Activated naive CD8-positive, alpha-beta T cell treated with anti-CD3 and anti-CD28 coated beads for 36 hours (primary cell): ENCODE measurements around the gene DNM2. TPM values are rescaled to one million over a fixed set of nuclear protein-coding genes. Genes with fewer than 3 reads are reported as not detected.
A peak's percentile ranks its signal among the peaks of the same experiment; 100 is the strongest.

Source experiments
- DNase-seq: peaks from one replicate; pipeline ENCODE4 v3.0.0; 2021
- H3K27ac Mint-ChIP-seq: one replicate; pipeline ENCODE4 v1.8.0; 2022; ENCODE audit warnings: mild to moderate bottlenecking, moderate library complexity, mixed read lengths
- H3K27me3 Mint-ChIP-seq: one replicate; pipeline ENCODE4 v1.8.0; 2022; ENCODE audit warnings: mild to moderate bottlenecking, mixed read lengths
- H3K36me3 Mint-ChIP-seq: one replicate; pipeline ENCODE4 v1.8.0; 2021; ENCODE audit warnings: mild to moderate bottlenecking, mixed read lengths
- H3K4me1 Mint-ChIP-seq: one replicate; pipeline ENCODE4 v1.8.0; 2021; ENCODE audit warnings: mixed read lengths
- H3K4me3 Mint-ChIP-seq: one replicate; pipeline ENCODE4 v1.8.0; 2022; ENCODE audit warnings: mild to moderate bottlenecking, moderate library complexity, mixed read lengths
- H3K9me3 Mint-ChIP-seq: one replicate; pipeline ENCODE4 v1.8.0; 2022; ENCODE audit warnings: mixed read lengths
- total RNA-seq, 2 experiments: library from RNA; stranded (reverse); gene quantifications; one replicate each; pipeline ENCODE4 v1.2.3, GENCODE V29; 2021

The DNM2 gene
- total RNA-seq, 2 experiments from 2014 or later: 127 to 133 TPM

- Mint-ChIP-seq H3K27me3 (no peaks in the 10 kb centered on the region), H3K9me3 (no peaks in the 10 kb centered on the region), H3K36me3 (peaks cover 33% of the 10 kb centered on the region), H3K4me1 (peaks cover 54% of the 10 kb centered on the region), H3K4me3 (no peak overlapping the region), H3K27ac (no peak overlapping the region)
- no peak for DNase-seq
Observed at GRCh38 chr19:10764340-10764894, 46.5 kb downstream of the DNM2 start.

- Mint-ChIP-seq H3K27ac (no peak overlapping the region), H3K9me3 (no peaks in the 10 kb centered on the region), H3K4me1 (peaks cover 40% of the 10 kb centered on the region), H3K4me3 (no peak overlapping the region), H3K36me3 (peaks cover 24% of the 10 kb centered on the region), H3K27me3 (no peaks in the 10 kb centered on the region)
- DNase-seq: no peak
Observed at GRCh38 chr19:10766049-10766623, 48.3 kb downstream of the DNM2 start.

GRCh38 chr19:10766671-10767201 lies 48.9 kb downstream of the DNM2 start:
- H3K4me1 Mint-ChIP-seq: peaks cover 34% of the 10 kb centered on the region
- no peaks in the 10 kb centered on the region for H3K27me3 Mint-ChIP-seq
- H3K4me3 Mint-ChIP-seq: no peak overlapping the region
- peaks cover 18% of the 10 kb centered on the region for H3K36me3 Mint-ChIP-seq
- no peak overlapping the region for H3K27ac Mint-ChIP-seq
- H3K9me3 Mint-ChIP-seq: no peaks in the 10 kb centered on the region
- DNase-seq: no peak

- peaks cover 10% of the 10 kb centered on the region for H3K36me3 Mint-ChIP-seq
- H3K9me3 Mint-ChIP-seq: no peaks in the 10 kb centered on the region
- H3K4me1 Mint-ChIP-seq: peaks cover 26% of the 10 kb centered on the region
- H3K27me3 Mint-ChIP-seq: no peaks in the 10 kb centered on the region
- H3K27ac Mint-ChIP-seq: no peak overlapping the region
- no peak for DNase-seq
- H3K4me3 Mint-ChIP-seq: no peak overlapping the region
Observed at GRCh38 chr19:10767726-10768125, 49.8 kb downstream of the DNM2 start.

DNA sequence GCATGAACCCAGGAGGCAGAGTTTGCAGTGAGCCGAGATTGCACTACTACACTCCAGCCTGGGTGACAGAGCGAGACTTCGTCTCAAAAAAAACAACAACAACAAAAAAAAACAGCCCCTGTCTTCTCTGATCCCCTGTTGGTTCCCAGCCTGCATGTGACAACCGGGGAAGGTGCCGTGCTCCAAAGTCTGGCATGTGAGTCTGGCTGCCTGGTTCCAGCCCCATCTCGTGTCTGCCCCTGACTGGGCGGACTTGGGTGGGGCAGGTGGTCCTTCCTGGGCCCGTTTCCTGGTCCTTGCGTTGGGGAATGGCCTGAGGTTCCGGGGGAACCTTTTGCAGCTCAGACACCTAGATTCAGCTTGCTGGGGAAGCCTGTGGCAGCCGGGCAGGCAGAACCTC lies 50.5 kb downstream of the DNM2 start:
- H3K4me1 Mint-ChIP-seq: peaks cover 19% of the 10 kb centered on the region
- no peaks in the 10 kb centered on the region for H3K27me3 Mint-ChIP-seq
- DNase-seq: no peak
- H3K4me3 Mint-ChIP-seq: no peak overlapping the region
- H3K36me3 Mint-ChIP-seq: peaks cover 6% of the 10 kb centered on the region
- no peak overlapping the region for H3K27ac Mint-ChIP-seq
- no peaks in the 10 kb centered on the region for H3K9me3 Mint-ChIP-seq

- H3K4me1 Mint-ChIP-seq: peaks cover 15% of the 10 kb centered on the region
- H3K36me3 Mint-ChIP-seq: peaks cover 5% of the 10 kb centered on the region
- H3K9me3 Mint-ChIP-seq: no peaks in the 10 kb centered on the region
- DNase-seq: no peak
- H3K4me3 Mint-ChIP-seq: no peak overlapping the region
- no peaks in the 10 kb centered on the region for H3K27me3 Mint-ChIP-seq
- peak overlapping the region; percentile 34 for H3K27ac Mint-ChIP-seq
Observed at GRCh38 chr19:10768936-10769335, 51.1 kb downstream of the DNM2 start.

DNA sequence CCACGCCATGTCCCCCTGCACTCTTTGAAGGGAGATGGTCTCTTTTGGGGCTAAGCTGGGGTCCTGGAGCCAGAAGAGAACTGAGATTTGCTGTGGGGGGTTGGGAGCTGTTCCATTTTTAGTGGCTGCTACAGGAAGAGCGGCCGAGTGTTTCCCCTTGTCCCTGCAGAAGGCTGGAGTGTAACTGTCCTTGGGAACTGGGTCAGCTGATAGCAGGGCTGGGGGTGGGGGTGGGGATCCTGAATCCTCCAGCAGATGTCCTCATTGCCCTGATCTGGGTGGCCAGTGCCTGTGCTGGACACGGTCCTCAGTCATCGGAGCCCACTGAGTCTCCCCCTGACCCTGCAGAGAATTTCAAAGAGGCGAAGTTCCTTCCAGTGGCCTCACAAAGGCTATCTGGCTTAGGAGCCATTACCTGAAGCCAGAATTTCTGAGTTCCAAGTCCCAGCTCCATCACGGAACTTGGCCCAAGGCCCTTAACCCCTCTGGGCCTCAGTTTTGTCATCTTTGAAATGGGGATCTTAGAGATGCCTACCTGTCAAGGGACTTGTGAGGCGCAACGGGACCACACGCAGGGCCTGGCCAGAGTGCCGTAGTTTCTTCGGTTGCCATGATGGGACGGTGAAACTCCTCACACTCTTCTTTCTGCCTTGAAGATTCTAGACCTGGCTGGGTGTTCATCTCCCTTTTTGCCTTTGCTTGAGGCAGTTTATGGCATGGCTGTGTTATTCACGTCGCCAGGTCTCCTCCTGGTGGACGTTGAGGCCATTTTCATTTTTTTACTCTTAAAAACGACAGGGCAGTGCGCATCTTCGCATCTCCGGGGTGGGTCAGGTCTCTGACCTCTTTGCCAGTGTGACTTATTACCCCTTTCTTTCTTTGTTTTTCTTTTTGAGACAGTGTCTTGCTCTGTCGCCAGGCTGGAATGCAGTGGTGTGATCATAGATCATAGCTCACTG lies 51.9 kb downstream of the DNM2 start:
- DNase-seq: no peak
- Mint-ChIP-seq H3K9me3 (no peaks in the 10 kb centered on the region), H3K27ac (no peak overlapping the region), H3K4me1 (peaks cover 8% of the 10 kb centered on the region), H3K4me3 (no peak overlapping the region), H3K36me3 (peaks cover 5% of the 10 kb centered on the region), H3K27me3 (no peaks in the 10 kb centered on the region)

DNA sequence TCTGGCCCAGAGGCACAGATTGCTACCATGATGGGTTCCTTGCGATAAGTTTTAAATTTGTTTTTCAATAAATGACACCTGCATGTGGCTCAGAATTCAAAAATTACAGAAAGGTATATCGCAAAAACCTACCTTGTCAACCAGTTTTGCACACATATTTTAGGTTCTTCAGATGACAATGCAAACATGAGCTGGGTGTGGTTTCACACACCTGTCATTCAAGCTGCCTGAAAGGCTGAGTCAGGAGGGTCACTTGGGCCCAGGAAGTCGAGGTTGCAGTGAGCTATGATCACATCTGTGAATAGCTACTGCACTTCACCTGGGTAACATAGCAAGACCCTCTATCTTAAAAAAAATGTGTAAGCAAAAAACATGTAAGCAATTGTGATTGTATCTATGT lies 56.1 kb downstream of the DNM2 start:
- Mint-ChIP-seq H3K27ac (no peak overlapping the region), H3K9me3 (no peaks in the 10 kb centered on the region), H3K27me3 (no peaks in the 10 kb centered on the region), H3K4me3 (no peak overlapping the region), H3K36me3 (peaks cover 9% of the 10 kb centered on the region), H3K4me1 (no peaks in the 10 kb centered on the region)
- no peak for DNase-seq

GRCh38 chr19:10774893-10775292 lies 57.0 kb downstream of the DNM2 start:
- no peak for DNase-seq
- Mint-ChIP-seq H3K27ac (no peak overlapping the region), H3K4me3 (no peak overlapping the region), H3K9me3 (no peaks in the 10 kb centered on the region), H3K4me1 (no peaks in the 10 kb centered on the region), H3K27me3 (no peaks in the 10 kb centered on the region), H3K36me3 (peaks cover 9% of the 10 kb centered on the region)

DNA sequence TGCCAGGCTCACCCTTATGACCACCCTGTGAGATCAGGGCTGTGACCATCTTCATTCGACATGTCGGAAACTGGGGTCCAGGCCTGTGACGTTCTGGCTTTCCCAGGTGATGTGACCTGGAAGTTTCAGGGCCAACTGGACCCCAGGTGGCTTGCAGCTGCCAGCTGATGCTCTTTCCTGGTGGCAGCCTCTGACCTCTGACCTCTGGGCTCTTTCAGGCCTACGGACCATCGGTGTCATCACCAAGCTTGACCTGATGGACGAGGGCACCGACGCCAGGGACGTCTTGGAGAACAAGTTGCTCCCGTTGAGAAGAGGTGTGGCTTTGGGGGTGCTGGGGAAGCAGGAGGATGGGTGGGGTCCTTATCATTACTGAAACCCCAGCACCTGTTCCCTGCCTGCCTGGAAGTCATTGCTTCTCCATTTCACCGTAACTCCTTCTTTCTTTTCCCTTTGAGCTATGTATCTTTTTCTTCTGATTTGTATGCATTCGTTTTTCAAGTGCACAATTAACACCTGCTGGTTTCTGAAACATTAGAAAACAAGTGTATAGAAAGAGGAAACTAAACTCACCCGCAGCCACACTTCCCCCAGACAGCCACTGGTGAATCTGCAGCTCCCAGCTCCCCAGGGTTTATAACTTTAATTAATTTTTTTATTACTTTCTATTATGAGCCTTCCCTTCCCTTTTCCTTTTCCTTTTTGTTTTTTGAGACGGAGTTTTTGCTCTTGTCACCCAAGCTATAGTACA lies 59.2 kb downstream of the DNM2 start:
- no peak for DNase-seq
- peaks cover 4% of the 10 kb centered on the region for H3K36me3 Mint-ChIP-seq
- no peaks in the 10 kb centered on the region for H3K4me1 Mint-ChIP-seq
- no peak overlapping the region for H3K4me3 Mint-ChIP-seq
- H3K27ac Mint-ChIP-seq: no peak overlapping the region
- no peaks in the 10 kb centered on the region for H3K9me3 Mint-ChIP-seq
- H3K27me3 Mint-ChIP-seq: no peaks in the 10 kb centered on the region

DNA sequence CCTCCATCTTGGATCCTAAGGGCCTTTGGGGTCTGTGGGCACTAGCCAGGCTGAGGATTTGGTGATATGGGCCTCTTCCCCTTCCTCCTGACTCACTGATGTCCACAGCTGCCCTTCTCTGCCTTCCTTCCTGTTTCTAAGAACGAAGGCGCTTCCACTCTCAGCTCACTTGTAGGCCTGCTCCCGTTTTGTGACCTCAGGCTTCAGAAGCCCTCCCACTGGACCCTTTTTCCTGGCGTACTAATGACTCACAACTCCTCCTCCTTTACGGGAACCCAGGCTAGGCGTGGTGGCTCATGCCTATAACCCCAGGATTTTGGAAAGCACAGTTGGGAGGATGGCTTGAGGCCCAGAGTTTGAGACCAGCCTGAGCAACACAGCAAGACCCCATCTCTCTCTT lies 62.5 kb downstream of the DNM2 start:
- no peaks in the 10 kb centered on the region for H3K9me3 Mint-ChIP-seq
- peaks cover 14% of the 10 kb centered on the region for H3K36me3 Mint-ChIP-seq
- H3K4me3 Mint-ChIP-seq: no peak overlapping the region

GRCh38 chr19:10782795-10783194 lies 64.9 kb downstream of the DNM2 start:
- H3K9me3 Mint-ChIP-seq: no peaks in the 10 kb centered on the region
- no peak overlapping the region for H3K4me3 Mint-ChIP-seq
- peaks cover 27% of the 10 kb centered on the region for H3K36me3 Mint-ChIP-seq
- no peaks in the 10 kb centered on the region for H3K27me3 Mint-ChIP-seq
- DNase-seq: no peak
- H3K4me1 Mint-ChIP-seq: no peaks in the 10 kb centered on the region
- no peak overlapping the region for H3K27ac Mint-ChIP-seq

More for the DNA sequence above, 62.5 kb downstream of the DNM2 start:
- Mint-ChIP-seq H3K27me3 (no peaks in the 10 kb centered on the region), H3K4me1 (no peaks in the 10 kb centered on the region), H3K27ac (peak overlapping the region; percentile 31)
- DNase-seq: no peak

- peaks cover 2% of the 10 kb centered on the region for H3K4me1 Mint-ChIP-seq
- H3K4me3 Mint-ChIP-seq: no peak overlapping the region
- no peak for DNase-seq
- no peaks in the 10 kb centered on the region for H3K9me3 Mint-ChIP-seq
- H3K36me3 Mint-ChIP-seq: peaks cover 31% of the 10 kb centered on the region
- no peak overlapping the region for H3K27ac Mint-ChIP-seq
- H3K27me3 Mint-ChIP-seq: no peaks in the 10 kb centered on the region
Observed at GRCh38 chr19:10784257-10784656, 66.4 kb downstream of the DNM2 start.

DNA sequence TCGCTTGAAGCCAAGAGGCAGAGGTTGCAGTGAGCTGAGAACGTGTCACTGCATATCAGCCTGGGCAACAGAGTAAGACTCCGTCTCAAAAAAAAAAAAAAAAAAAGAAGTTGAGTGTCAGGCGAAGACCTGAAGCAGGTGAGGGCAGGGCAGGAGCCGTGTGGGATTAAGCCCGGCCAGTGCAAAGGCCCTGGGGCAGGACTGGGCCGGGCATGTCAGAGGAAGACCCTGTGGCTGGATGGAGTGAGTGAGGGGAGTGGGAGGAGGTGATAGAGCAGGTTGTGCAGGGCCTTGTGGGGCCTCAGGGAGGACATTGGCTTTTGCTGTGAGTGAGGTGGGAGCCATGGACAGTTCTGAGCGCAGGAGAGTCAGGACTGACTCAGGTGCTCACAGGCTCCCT lies 70.3 kb downstream of the DNM2 start:
- Mint-ChIP-seq H3K36me3 (peaks cover 28% of the 10 kb centered on the region), H3K4me3 (no peak overlapping the region), H3K27me3 (no peaks in the 10 kb centered on the region), H3K4me1 (peaks cover 2% of the 10 kb centered on the region), H3K27ac (no peak overlapping the region), H3K9me3 (no peaks in the 10 kb centered on the region)
- no peak for DNase-seq

GRCh38 chr19:10789866-10790265 lies 72.0 kb downstream of the DNM2 start:
- Mint-ChIP-seq H3K4me1 (peaks cover 2% of the 10 kb centered on the region), H3K27me3 (no peaks in the 10 kb centered on the region), H3K4me3 (no peak overlapping the region), H3K36me3 (peaks cover 23% of the 10 kb centered on the region), H3K9me3 (no peaks in the 10 kb centered on the region), H3K27ac (no peak overlapping the region)
- no peak for DNase-seq
